GM06990 (cell line): ENCODE results near the gene CNTN1.

Source experiments
- DNase-seq: peaks from one replicate; pipeline ENCODE4 v3.0.0-alpha.2; 2011; ENCODE audit not compliant: insufficient read length; ENCODE audit errors: extremely low read depth
- H3K27me3 ChIP-seq: replicated peaks from 2 replicates; pipeline ENCODE4 v1.6.0; 2011; ENCODE audit warnings: low read length; ENCODE audit not compliant: control insufficient read depth, insufficient read depth
- H3K36me3 ChIP-seq: 2 replicates; pipeline ENCODE4 v1.5.1; 2011; ENCODE audit warnings: low read length; ENCODE audit not compliant: control insufficient read depth, insufficient read depth
- H3K4me3 ChIP-seq: replicated peaks from 2 replicates; pipeline ENCODE4 v1.5.1; 2011; ENCODE audit warnings: low read depth, mild to moderate bottlenecking, control low read depth, low read length
- TF ChIP-seq, protein P1 (sequence below): IDR thresholded peaks from 2 replicates; pipeline ENCODE4 v1.5.1; 2011; ENCODE audit warnings: low read length, control low read depth, mild to moderate bottlenecking, inconsistent platforms; ENCODE audit not compliant: insufficient read depth, poor library complexity, severe bottlenecking

Gene CNTN1

DNA sequence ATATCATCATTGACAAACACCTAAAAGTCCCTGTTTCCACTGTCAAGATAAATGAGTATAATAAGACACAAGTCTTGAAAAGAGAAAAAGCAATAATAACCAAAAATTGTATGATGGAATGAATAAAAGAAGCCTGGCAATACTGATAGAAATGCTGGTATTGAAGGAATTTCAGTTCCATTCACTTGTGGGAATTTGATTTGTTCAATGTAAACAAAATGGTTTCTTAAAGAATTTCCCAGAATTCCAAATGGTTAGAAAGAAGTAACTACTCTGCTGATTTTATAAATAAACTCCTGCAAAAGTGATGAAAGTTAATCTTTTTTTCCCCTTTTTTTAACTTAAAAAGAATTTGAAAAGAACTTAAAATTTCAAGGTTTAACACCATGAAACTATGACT, 366.0 kb downstream of the CNTN1 start:
- TF ChIP-seq, protein P1, sequence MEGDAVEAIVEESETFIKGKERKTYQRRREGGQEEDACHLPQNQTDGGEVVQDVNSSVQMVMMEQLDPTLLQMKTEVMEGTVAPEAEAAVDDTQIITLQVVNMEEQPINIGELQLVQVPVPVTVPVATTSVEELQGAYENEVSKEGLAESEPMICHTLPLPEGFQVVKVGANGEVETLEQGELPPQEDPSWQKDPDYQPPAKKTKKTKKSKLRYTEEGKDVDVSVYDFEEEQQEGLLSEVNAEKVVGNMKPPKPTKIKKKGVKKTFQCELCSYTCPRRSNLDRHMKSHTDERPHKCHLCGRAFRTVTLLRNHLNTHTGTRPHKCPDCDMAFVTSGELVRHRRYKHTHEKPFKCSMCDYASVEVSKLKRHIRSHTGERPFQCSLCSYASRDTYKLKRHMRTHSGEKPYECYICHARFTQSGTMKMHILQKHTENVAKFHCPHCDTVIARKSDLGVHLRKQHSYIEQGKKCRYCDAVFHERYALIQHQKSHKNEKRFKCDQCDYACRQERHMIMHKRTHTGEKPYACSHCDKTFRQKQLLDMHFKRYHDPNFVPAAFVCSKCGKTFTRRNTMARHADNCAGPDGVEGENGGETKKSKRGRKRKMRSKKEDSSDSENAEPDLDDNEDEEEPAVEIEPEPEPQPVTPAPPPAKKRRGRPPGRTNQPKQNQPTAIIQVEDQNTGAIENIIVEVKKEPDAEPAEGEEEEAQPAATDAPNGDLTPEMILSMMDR: no peak
- DNase-seq: no peak
- H3K4me3 ChIP-seq: no peak overlapping the region
- H3K27me3 ChIP-seq: no peaks in the 10 kb centered on the region
- no peaks in the 10 kb centered on the region for H3K36me3 ChIP-seq

DNA sequence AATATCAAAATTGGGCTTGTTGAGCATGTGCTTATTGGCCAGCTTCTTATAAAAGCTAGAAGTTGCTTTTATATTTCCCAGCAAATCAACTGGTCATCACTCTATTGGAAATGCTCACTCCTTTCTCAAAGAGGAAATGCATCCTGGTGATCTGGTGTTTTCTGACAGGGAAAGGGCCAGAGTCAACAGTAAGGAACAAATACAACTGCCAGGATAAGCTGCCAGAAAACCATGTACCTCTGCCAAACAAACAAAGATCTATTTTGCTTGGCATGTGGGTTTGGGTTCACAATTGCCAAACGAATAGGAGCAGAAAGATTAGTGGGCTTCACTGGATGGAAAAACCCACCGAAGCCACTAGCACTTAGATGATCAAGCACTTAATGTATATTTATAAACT, 369.0 kb downstream of the CNTN1 start:
- Histone ChIP-seq H3K36me3 (no peaks in the 10 kb centered on the region), H3K4me3 (no peak overlapping the region), H3K27me3 (no peaks in the 10 kb centered on the region)
- TF ChIP-seq, protein P1: no peak
- no peak for DNase-seq

DNA sequence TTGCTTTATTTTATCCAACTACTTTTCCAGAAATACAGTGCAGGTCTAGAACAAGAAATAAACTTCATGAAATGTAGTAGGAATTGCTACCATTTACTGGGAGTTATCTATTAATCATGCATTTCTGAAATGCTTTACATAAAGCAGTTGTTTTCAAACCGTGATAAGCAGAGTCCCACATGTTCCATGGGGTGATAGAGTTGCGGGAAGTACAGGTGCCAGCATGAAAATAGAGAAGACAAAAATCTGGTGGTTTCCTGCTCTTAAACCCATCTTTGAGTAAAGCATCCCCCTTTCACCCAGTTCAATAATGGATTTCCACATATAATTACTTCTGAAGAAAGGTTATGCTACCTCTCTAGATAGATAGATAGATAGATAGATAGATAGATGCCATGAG, 372.2 kb downstream of the CNTN1 start:
- TF ChIP-seq, protein P1: no peak
- H3K36me3 ChIP-seq: no peaks in the 10 kb centered on the region
- H3K27me3 ChIP-seq: no peaks in the 10 kb centered on the region
- DNase-seq: no peak
- no peak overlapping the region for H3K4me3 ChIP-seq

DNA sequence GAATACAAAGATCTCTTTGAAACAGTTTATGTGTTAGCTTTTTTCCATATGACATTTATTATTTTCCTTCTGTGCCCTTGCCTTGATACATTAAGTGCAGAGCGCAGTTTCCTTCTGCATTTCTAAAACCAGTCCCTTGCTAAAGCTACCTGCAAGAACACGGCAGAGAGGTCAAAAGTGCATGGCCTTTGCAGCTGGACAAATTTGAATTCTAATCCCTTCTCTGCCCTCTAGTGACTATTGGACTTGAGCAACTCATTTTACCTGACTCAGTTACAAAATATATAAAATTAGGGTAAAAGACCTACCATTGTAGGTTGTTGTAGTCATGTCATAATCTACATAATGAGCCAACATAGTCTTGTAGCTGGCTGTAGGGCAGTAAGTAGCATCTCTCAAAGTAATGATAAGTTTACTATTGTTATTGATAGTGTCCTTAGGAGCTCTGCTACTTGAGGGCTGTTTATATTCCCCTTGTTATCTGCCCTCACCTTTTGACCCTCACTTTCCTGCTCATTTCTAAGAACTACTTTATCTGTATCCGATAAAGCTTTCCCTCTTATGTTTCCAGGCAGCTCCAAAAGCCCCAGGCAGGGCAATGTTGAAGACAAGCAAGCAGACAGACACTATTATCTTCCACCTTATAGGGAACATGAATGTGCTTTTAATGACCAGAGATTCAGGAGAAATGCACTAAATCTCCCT, 375.9 kb downstream of the CNTN1 start:
- TF ChIP-seq, protein P1: no peak
- Histone ChIP-seq H3K27me3 (no peaks in the 10 kb centered on the region), H3K4me3 (no peak overlapping the region), H3K36me3 (no peaks in the 10 kb centered on the region)
- DNase-seq: no peak

DNA sequence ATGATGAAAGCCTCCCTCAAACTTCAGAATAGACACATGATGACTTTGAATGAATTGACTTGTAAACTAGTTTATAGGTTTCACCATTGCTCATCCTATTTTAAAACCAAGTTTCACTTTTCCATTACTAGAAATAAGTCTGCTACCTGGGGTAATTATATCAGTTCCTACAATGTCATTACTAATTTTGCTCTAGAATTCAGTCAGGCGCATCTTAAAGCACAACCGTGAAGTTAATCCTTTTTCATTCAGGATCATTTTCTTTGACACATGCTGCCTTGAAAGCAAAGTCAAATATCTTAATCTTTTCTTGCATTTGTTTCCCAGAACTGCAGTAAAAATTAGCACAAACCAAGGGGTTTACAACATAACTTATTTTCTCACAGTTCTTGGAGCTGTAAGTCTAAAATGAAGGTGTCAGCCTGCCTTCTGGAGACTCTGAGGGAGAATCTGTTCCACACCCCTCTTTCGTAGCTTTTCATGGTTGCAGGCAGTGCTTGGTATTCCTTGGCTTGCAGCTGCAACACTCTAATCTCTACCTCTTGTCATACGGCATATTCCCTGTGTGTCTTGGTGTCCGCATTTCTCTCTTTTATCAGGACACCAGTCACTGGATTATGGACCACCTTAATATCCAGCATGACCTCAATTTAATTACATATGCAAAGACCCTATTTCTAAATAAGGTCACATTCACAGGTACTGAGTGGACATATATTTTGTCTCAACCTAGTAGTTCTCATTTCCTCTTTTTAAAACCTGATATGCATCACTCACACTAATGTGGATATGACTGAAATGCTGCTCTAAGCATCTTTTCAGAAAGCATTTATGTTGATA, 381.6 kb downstream of the CNTN1 start:
- TF ChIP-seq, protein P1: no peak
- no peak overlapping the region for H3K4me3 ChIP-seq
- DNase-seq: peak; percentile 10
- H3K27me3 ChIP-seq: no peaks in the 10 kb centered on the region
- no peaks in the 10 kb centered on the region for H3K36me3 ChIP-seq
